HUES48 (cell line): ENCODE measurements around the gene ZCCHC3.
A peak's percentile ranks its signal among the peaks of the same experiment; 100 is the strongest.
"Not testable (repeated sequence)": the region's sequence is repeated elsewhere in the genome, so short reads cannot be mapped to it uniquely, and the experiment has no call there.

Experiments used
- H3K27ac ChIP-seq: one replicate; pipeline ENCODE4 v1.7.0; 2013; ENCODE audit warnings: low read depth, low read length, inconsistent platforms
- H3K27me3 ChIP-seq: 2 replicates; pipeline ENCODE4 v1.6.1; 2013; ENCODE audit warnings: mild to moderate bottlenecking, low read length; ENCODE audit not compliant: control insufficient read depth, insufficient read depth
- H3K36me3 ChIP-seq: 2 replicates; pipeline ENCODE4 v1.6.1; 2013; ENCODE audit warnings: low read length; ENCODE audit not compliant: control insufficient read depth, insufficient read depth
- H3K4me1 ChIP-seq: 2 replicates; pipeline ENCODE4 v1.6.1; 2013; ENCODE audit warnings: mild to moderate bottlenecking, low read length; ENCODE audit not compliant: control insufficient read depth, insufficient read depth
- H3K4me3 ChIP-seq: 2 replicates; pipeline ENCODE4 v1.5.1; 2013; ENCODE audit warnings: mild to moderate bottlenecking, low read depth, low read length
- H3K9ac ChIP-seq: 2 replicates; pipeline ENCODE4 v1.6.1; 2013; ENCODE audit warnings: mild to moderate bottlenecking, low read depth, low read length, moderate library complexity
- H3K9me3 ChIP-seq: 2 replicates; pipeline ENCODE4 v1.6.1; 2013; ENCODE audit warnings: low read length; ENCODE audit not compliant: control insufficient read depth, insufficient read depth

The ZCCHC3 gene, protein sequence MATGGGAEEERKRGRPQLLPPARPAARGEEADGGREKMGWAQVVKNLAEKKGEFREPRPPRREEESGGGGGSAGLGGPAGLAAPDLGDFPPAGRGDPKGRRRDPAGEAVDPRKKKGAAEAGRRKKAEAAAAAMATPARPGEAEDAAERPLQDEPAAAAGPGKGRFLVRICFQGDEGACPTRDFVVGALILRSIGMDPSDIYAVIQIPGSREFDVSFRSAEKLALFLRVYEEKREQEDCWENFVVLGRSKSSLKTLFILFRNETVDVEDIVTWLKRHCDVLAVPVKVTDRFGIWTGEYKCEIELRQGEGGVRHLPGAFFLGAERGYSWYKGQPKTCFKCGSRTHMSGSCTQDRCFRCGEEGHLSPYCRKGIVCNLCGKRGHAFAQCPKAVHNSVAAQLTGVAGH

DNA sequence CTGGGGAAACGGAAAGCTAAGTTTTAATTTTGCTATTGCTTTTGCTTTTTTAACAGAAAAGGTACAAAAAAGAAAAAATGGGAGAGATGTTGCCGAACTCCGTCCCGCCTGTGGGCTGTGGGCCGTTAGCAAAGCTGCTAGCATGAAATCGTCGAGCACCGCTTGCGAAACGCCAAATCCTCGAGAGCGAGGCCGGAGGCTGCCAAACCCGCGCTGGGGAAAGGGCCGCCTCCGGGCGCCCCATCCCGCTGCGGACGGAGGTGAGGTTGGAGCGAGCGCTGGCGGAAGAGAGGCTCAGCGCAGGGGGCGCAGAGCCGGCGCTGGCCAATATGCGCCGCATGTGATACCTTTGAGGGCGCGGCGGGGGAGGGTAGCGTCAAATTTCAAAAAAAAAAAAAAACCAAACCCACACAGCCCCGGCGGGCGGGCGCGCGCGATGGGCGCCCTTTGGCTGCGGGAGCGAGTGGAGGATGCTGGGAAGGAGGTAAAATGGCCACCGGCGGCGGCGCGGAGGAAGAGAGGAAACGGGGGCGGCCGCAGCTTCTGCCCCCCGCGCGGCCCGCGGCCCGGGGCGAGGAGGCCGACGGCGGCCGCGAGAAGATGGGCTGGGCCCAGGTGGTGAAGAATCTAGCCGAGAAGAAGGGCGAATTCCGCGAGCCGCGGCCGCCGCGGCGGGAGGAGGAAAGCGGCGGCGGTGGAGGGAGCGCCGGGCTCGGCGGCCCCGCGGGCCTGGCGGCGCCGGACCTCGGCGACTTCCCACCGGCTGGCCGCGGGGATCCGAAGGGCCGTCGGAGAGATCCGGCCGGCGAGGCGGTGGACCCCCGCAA, at the start of gene ZCCHC3:
Gene ZCCHC3 (plus strand): TSS at position 473 of the 827 bp plus-strand sequence. CDS start 17 bp downstream, at position 490.
- H3K4me1 ChIP-seq, result peaks cover 35% of the 10 kb centered on the region
- H3K9ac ChIP-seq, result peak within 1 kb of the TSS; percentile 88
- H3K36me3 ChIP-seq, result no peaks in the 10 kb centered on the region
- H3K27me3 ChIP-seq, result peaks cover 27% of the 10 kb centered on the region
- H3K4me3 ChIP-seq, result peak within 1 kb of the TSS; percentile 98
- H3K9me3 ChIP-seq, result no peaks in the 10 kb centered on the region
- H3K27ac ChIP-seq, result peak within 1 kb of the TSS; percentile 88

DNA sequence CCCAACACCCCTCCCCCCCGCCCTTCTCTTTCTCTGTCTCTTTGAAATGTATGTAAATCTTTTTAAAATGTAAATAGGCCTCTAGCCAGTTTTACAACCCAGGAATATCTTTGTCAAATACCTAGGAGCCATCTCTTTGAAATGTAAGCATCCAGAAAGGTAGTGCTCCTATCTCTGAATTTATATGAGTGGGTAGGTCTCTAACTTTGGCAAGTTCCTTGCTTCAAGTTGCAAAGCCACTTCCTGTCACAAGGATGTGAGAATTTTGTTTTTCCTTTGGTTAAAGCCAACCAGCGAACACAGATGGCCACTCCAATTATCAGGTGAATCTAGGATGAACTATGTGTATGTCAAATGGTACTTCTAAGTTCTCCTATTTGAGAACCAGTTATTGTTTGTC, 46.0 kb upstream of the ZCCHC3 start:
- 0 out of 2 replicates have a peak, but pooled peaks cover 6% of the 10 kb centered on the region for H3K9me3 ChIP-seq
- H3K27ac ChIP-seq, result peak overlapping the region; percentile 14
- H3K36me3 ChIP-seq, result no peaks in the 10 kb centered on the region
- H3K9ac ChIP-seq, result no peak overlapping the region
- H3K4me1 ChIP-seq, result peaks cover 12% of the 10 kb centered on the region
- no peak overlapping the region for H3K4me3 ChIP-seq
- H3K27me3 ChIP-seq, result peaks cover 95% of the 10 kb centered on the region

DNA sequence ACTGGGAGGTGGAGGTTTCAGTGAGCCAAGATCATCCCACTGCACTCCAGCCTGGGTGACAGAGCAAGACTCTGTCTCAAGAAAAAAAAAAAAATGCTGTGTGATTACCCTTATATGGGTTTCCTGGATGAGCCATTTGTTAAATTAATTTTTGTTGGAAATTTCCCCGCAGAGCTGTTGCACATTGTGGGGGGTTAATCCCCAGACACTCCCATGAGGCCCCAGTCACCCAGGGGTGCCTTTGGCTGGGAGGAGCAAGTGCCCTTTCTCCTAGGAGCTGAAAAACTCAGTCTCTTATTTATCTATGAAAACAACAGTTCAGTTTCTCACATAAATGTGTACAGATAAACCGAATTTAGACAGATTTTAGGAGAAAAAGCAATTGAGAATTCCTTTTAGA, 44.6 kb upstream of the ZCCHC3 start:
- Histone ChIP-seq H3K27me3 (peaks cover 95% of the 10 kb centered on the region), H3K27ac (no peak overlapping the region), H3K4me1 (peaks cover 12% of the 10 kb centered on the region), H3K9me3 (0 out of 2 replicates have a peak, but pooled peaks cover 6% of the 10 kb centered on the region), H3K36me3 (no peaks in the 10 kb centered on the region), H3K4me3 (no peak overlapping the region), H3K9ac (no peak overlapping the region)

DNA sequence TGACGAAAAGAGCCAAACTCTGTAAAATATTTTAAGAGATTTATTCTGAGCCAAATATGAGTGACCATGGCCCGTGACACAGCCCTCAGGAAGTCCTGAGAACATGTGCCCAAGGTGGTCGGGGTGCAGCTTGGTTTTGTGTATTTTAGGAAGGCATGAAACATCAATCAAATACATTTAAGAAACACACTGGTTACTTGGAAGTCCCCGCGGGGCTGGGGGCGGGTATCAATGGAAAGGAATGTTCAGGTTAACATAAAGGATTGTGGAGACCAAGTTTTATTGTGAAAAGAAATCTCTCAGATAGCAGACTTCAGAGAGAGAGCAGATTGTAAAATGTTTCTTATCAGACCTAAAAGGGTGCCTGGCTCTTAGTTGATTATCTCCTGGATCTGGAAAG, 43.9 kb upstream of the ZCCHC3 start:
- peaks cover 96% of the 10 kb centered on the region for H3K27me3 ChIP-seq
- H3K27ac ChIP-seq, H3K36me3 ChIP-seq, H3K9ac ChIP-seq, H3K4me3 ChIP-seq, H3K9me3 ChIP-seq: not testable (repeated sequence)
- peaks cover 12% of the 10 kb centered on the region for H3K4me1 ChIP-seq

DNA sequence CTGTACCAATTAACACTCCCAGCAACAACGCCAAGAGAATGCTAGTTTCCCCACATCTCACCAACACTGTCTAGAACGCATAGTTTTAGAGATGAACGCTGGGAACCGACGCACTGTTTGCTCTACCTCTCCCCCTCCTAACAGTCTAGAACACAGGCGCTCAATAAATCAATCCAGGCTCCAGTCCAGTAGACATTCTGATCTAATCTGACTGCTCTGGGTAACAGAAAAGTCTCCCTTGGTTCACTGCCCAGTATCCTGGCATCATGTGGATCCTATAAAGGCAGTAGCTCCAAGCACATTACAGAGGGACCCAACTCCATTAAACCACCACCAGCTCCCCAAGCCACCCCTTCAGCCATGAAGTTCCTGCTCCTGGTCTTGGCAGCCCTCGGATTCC, 40.0 kb upstream of the ZCCHC3 start, which contains the start of gene DEFB132:
Gene DEFB132 (plus strand): TSS at position 306 of the 400 bp plus-strand sequence. CDS start 55 bp downstream, at position 361.
- H3K4me3 ChIP-seq, result no peak within 1 kb of the TSS
- no peaks in the 10 kb centered on the region for H3K4me1 ChIP-seq
- H3K9me3 ChIP-seq, result no peaks in the 10 kb centered on the region
- H3K9ac ChIP-seq, result no peak within 1 kb of the TSS
- H3K36me3 ChIP-seq, result no peaks in the 10 kb centered on the region
- no peak within 1 kb of the TSS for H3K27ac ChIP-seq
- H3K27me3 ChIP-seq, result peaks cover 84% of the 10 kb centered on the region

DNA sequence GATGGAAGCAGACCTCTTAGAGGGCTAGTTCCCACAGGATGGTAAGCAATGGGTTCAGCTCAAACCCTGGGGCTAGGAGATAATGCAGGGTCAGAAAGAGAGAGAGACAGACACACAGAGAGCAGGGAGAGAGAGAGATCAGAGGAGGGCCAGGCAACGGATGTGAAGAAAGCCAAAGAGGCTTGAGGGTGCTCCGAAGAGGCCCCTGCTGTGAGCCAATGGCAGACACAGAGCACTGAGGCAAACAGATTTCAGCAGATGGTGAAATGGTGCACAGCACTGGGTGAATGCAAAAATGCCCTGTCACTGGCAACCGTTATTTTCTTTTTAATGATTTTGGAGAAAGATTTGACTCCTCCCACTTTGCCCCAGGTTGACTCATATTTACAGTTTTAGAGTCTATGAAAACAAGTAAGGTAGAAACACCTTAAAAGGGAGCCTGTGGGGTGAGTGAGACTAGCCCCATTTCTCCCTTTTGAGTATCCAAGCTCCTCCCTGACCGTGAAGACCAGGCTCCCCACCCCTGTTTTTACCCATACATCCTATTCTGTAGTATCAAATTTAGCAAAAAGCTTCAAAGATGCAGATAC, 39.0 kb upstream of the ZCCHC3 start:
- Histone ChIP-seq H3K9me3 (no peaks in the 10 kb centered on the region), H3K4me3 (no peak overlapping the region), H3K4me1 (no peaks in the 10 kb centered on the region), H3K9ac (no peak overlapping the region), H3K36me3 (no peaks in the 10 kb centered on the region), H3K27ac (no peak overlapping the region), H3K27me3 (peaks cover 84% of the 10 kb centered on the region)

DNA sequence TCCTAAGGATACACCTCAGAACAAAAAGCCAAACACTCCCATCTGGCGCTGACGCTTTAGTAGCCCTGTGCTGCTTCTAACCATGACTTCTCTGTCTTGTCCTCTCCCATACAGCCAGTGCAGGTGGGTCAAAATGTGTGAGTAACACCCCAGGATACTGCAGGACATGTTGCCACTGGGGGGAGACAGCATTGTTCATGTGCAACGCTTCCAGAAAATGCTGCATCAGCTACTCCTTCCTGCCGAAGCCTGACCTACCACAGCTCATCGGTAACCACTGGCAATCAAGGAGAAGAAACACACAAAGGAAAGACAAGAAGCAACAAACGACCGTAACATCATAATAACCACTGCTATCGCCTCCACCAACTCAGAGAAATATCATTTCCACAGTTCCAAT, 38.4 kb upstream of the ZCCHC3 start:
- H3K36me3 ChIP-seq, result no peaks in the 10 kb centered on the region

DNA sequence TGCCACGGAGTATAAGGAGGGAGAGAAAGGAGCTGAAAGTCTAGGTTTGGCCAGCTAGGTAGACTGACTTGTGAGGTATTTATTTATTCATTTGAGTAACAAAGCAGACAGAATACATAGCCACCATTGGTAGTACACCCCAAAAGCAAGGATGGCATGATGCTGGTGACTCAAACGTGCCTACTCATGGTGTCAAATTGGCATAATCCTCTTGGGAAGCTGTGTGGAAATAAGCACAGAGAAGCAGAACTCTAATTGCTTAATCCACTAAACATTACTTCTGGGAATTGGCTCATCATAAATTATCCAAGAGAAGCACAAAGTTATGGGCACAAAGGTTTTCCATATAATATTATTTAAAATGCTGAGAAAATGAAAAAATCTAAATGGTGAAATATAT, 37.4 kb upstream of the ZCCHC3 start:
- Histone ChIP-seq H3K4me1 (no peaks in the 10 kb centered on the region), H3K9me3 (no peaks in the 10 kb centered on the region), H3K9ac (no peak overlapping the region), H3K27me3 (peaks cover 76% of the 10 kb centered on the region), H3K36me3 (no peaks in the 10 kb centered on the region), H3K27ac (no peak overlapping the region), H3K4me3 (no peak overlapping the region)

More for the DNA sequence above, 38.4 kb upstream of the ZCCHC3 start:
- Histone ChIP-seq H3K9ac (no peak overlapping the region), H3K4me3 (no peak overlapping the region), H3K4me1 (no peaks in the 10 kb centered on the region), H3K27me3 (peaks cover 83% of the 10 kb centered on the region), H3K27ac (no peak overlapping the region), H3K9me3 (no peaks in the 10 kb centered on the region)

DNA sequence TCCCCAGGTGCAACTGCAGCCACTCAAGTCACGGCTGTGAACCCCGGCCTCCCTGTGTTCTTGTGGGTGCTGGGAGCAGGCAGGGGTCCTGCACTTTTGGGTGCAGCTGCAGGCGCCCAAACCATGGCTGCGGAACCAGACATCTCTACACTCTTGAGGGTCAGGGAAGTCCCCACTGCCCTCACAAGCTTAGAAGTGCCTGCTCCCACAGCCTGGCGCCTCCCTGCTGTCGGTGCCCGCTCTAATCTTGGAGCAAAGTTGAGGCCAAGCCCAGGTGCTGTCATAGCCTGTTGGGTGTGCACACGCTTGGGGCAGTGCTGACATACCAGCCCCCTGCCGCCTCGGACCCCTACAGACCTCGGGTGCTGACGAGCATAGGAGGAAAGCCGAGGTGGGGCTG, 33.7 kb upstream of the ZCCHC3 start:
- Histone ChIP-seq H3K36me3 (no peaks in the 10 kb centered on the region), H3K9me3 (no peaks in the 10 kb centered on the region), H3K4me1 (no peaks in the 10 kb centered on the region), H3K27me3 (peaks cover 62% of the 10 kb centered on the region), H3K4me3 (no peak overlapping the region), H3K27ac (no peak overlapping the region), H3K9ac (no peak overlapping the region)

DNA sequence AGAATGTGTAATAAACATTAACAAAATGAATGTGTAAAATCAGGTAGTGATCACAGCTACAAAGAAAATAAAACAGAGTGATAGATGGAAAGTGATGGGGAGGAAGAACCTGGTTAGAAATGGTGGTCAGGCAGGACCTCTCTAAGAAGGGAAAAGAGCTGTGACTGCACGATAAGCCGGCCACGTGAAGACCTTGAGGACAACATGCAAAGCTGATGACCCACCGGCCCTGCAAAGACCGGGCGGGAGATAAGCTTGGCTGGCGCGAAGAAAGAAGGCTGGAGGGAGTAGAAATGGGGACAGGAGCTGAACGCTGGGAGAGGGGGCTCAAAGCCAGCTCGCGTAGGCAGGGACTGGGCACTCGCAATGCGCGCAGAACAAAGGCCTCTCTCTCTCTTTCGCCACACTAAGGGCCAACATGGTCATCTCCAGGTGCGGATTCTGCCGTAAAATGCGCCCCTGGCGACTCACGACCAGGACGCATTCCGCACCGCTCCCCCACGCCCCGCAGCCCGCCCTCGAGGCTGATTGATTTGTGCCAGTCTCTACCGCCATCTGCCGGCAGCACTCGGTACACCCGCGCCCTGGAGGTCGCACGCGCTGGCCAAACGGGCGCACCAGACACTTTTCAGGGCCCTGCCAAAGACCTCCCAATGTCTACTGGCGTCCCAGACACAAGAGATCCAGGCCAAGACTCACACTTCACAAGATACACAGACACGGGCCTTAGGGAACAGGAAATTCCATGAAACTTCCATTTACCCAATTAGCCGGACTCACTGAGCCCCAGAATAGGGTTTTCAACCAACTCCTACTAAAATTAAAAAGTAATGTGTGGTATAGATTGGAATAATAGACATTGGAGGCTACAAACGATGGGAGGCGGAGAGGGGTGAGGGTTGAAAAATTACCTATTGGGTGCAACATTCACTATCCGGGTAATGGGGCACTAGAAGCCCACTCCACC, 30.5 kb upstream of the ZCCHC3 start:
- H3K27ac ChIP-seq, result no peak overlapping the region
- H3K9me3 ChIP-seq, result no peaks in the 10 kb centered on the region
- peak overlapping the region; percentile 52 for H3K4me3 ChIP-seq
- no peaks in the 10 kb centered on the region for H3K36me3 ChIP-seq
- H3K4me1 ChIP-seq, result no peaks in the 10 kb centered on the region
- peaks cover 40% of the 10 kb centered on the region for H3K27me3 ChIP-seq
- peak overlapping the region; percentile 39; the same call in 1 of the 2 replicates for H3K9ac ChIP-seq
